ENCODE data around the gene TENM4. TPM values are rescaled to one million over a fixed set of nuclear protein-coding genes. Genes with fewer than 3 reads are reported as not detected.

Gene TENM4
- total RNA-seq, 1 experiment from 2014 or later: 25.0 TPM

- ATAC-seq: no peak
- no peaks in the 10 kb centered on the region; the same call in 1 of the 2 replicates for H3K27me3 Mint-ChIP-seq (ENCODE audit: low read depth)
- DNase-seq (ENCODE audit: low spot score): no peak
- H3K36me3 Mint-ChIP-seq: no peaks in the 10 kb centered on the region
- CTCF ChIA-PET: no interaction called here
- no peak overlapping the region for H3K27ac Mint-ChIP-seq
- TF ChIP-seq ZNF416 (CRISPR knock-in tag; IDR thresholded peaks at IDR 0.05) (no peak), NR2C2 (CRISPR knock-in tag; IDR thresholded peaks at IDR 0.05) (no peak), TP53 (CRISPR knock-in tag; IDR thresholded peaks at IDR 0.05) (no peak), STAT6 (CRISPR knock-in tag; conservative IDR thresholded peaks at IDR 0.05; ENCODE audit: low read depth) (no peak)
- TF ChIP-seq, protein P1, sequence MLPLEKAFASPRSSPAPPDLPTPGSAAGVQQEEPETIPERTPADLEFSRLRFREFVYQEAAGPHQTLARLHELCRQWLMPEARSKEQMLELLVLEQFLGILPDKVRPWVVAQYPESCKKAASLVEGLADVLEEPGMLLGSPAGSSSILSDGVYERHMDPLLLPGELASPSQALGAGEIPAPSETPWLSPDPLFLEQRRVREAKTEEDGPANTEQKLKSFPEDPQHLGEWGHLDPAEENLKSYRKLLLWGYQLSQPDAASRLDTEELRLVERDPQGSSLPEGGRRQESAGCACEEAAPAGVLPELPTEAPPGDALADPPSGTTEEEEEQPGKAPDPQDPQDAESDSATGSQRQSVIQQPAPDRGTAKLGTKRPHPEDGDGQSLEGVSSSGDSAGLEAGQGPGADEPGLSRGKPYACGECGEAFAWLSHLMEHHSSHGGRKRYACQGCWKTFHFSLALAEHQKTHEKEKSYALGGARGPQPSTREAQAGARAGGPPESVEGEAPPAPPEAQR (CRISPR knock-in tag; IDR thresholded peaks at IDR 0.05): no peak
- peaks cover 7% of the 10 kb centered on the region; the same call in 1 of the 2 replicates for H3K4me1 Mint-ChIP-seq
- no peaks in the 10 kb centered on the region for H3K9me3 Mint-ChIP-seq
- POLR2A ChIA-PET: no interaction called here
- no peak overlapping the region for H3K4me3 Mint-ChIP-seq
These were observed 530.5 kb downstream of the TENM4 start for GRCh38 chr11:78910322-78910721.

DNA sequence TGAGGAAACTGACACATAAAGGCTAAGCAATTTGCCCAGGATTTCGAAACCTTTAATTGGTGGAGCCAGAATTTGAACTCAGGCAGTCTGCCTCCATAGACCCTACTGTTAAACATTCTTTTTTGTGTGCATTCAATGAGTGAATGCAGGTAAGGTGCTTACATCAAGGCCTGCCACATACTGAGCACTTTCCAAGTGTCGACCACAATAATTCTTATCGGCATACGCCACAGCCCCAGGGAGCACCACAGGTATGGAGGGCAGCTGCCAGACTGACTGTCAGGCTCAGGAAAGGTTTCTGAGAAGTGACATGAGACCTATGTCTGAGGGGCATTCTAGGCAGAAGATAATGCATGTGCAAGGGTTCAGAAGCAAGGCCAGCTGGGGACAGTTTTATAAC is 531.4 kb downstream of the TENM4 start:
- ChIA-PET POLR2A (no interaction called here), CTCF (no interaction called here)
- Mint-ChIP-seq H3K27me3 (ENCODE audit: low read depth) (no peaks in the 10 kb centered on the region; the same call in 1 of the 2 replicates), H3K4me3 (no peak overlapping the region), H3K4me1 (peaks cover 7% of the 10 kb centered on the region; the same call in 1 of the 2 replicates), H3K9me3 (no peaks in the 10 kb centered on the region), H3K36me3 (no peaks in the 10 kb centered on the region), H3K27ac (no peak overlapping the region)
- DNase-seq (ENCODE audit: low spot score): no peak
- TF ChIP-seq, protein P2, sequence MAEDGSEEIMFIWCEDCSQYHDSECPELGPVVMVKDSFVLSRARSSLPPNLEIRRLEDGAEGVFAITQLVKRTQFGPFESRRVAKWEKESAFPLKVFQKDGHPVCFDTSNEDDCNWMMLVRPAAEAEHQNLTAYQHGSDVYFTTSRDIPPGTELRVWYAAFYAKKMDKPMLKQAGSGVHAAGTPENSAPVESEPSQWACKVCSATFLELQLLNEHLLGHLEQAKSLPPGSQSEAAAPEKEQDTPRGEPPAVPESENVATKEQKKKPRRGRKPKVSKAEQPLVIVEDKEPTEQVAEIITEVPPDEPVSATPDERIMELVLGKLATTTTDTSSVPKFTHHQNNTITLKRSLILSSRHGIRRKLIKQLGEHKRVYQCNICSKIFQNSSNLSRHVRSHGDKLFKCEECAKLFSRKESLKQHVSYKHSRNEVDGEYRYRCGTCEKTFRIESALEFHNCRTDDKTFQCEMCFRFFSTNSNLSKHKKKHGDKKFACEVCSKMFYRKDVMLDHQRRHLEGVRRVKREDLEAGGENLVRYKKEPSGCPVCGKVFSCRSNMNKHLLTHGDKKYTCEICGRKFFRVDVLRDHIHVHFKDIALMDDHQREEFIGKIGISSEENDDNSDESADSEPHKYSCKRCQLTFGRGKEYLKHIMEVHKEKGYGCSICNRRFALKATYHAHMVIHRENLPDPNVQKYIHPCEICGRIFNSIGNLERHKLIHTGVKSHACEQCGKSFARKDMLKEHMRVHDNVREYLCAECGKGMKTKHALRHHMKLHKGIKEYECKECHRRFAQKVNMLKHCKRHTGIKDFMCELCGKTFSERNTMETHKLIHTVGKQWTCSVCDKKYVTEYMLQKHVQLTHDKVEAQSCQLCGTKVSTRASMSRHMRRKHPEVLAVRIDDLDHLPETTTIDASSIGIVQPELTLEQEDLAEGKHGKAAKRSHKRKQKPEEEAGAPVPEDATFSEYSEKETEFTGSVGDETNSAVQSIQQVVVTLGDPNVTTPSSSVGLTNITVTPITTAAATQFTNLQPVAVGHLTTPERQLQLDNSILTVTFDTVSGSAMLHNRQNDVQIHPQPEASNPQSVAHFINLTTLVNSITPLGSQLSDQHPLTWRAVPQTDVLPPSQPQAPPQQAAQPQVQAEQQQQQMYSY (CRISPR knock-in tag; IDR thresholded peaks at IDR 0.05): no peak
- TF ChIP-seq, protein P3, sequence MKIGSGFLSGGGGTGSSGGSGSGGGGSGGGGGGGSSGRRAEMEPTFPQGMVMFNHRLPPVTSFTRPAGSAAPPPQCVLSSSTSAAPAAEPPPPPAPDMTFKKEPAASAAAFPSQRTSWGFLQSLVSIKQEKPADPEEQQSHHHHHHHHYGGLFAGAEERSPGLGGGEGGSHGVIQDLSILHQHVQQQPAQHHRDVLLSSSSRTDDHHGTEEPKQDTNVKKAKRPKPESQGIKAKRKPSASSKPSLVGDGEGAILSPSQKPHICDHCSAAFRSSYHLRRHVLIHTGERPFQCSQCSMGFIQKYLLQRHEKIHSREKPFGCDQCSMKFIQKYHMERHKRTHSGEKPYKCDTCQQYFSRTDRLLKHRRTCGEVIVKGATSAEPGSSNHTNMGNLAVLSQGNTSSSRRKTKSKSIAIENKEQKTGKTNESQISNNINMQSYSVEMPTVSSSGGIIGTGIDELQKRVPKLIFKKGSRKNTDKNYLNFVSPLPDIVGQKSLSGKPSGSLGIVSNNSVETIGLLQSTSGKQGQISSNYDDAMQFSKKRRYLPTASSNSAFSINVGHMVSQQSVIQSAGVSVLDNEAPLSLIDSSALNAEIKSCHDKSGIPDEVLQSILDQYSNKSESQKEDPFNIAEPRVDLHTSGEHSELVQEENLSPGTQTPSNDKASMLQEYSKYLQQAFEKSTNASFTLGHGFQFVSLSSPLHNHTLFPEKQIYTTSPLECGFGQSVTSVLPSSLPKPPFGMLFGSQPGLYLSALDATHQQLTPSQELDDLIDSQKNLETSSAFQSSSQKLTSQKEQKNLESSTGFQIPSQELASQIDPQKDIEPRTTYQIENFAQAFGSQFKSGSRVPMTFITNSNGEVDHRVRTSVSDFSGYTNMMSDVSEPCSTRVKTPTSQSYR (CRISPR knock-in tag; IDR thresholded peaks at IDR 0.05): no peak
- ATAC-seq: no peak

- DNase-seq (ENCODE audit: low spot score) (no peak), ATAC-seq (no peak)
- H3K4me3 Mint-ChIP-seq: no peak overlapping the region
- H3K27me3 Mint-ChIP-seq (ENCODE audit: low read depth): no peaks in the 10 kb centered on the region
- CTCF ChIA-PET: interaction anchor here (1.0 to 1.1 kb wide), 2 partner anchors 54 to 262 kb away, joined by 4 read pairs; no protein-coding TSS in a partner anchor
- H3K36me3 Mint-ChIP-seq: no peaks in the 10 kb centered on the region
- H3K4me1 Mint-ChIP-seq: 0 out of 2 replicates have a peak, but pooled peaks cover 3% of the 10 kb centered on the region
- no peak overlapping the region for H3K27ac Mint-ChIP-seq
- TF ChIP-seq, protein P4, sequence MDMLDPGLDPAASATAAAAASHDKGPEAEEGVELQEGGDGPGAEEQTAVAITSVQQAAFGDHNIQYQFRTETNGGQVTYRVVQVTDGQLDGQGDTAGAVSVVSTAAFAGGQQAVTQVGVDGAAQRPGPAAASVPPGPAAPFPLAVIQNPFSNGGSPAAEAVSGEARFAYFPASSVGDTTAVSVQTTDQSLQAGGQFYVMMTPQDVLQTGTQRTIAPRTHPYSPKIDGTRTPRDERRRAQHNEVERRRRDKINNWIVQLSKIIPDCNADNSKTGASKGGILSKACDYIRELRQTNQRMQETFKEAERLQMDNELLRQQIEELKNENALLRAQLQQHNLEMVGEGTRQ (CRISPR knock-in tag; IDR thresholded peaks at IDR 0.05): no peak
- POLR2A ChIA-PET: no interaction called here
- no peaks in the 10 kb centered on the region for H3K9me3 Mint-ChIP-seq
These were observed 533.2 kb downstream of the TENM4 start for GRCh38 chr11:78907636-78908035.

All from WTC11 (cell line).